GM12865 (cell line): ENCODE results near the gene PCGF3.

ENCODE experiments used
- DNase-seq: peaks from one replicate; pipeline ENCODE4 v3.0.0; 2010; ENCODE audit warnings: low read depth
- H3K4me3 ChIP-seq: 2 replicates; pipeline ENCODE4 v1.5.1; 2011; ENCODE audit warnings: mild to moderate bottlenecking, low read depth, low read length, control low read depth
- CTCF ChIP-seq: IDR thresholded peaks from 2 replicates; pipeline ENCODE4 v1.5.1; 2011; ENCODE audit warnings: low read length, control low read depth, low read depth, inconsistent platforms; ENCODE audit not compliant: insufficient read depth; ENCODE audit errors: missing control alignments

The PCGF3 gene

GRCh38 chr4:676871-677235, 28.8 kb upstream of the PCGF3 start:
- no peak for TF ChIP-seq CTCF
- no peak for DNase-seq
- no peak overlapping the region for H3K4me3 ChIP-seq

GRCh38 chr4:677431-678293, 28.0 kb upstream of the PCGF3 start:
- no peak overlapping the region for H3K4me3 ChIP-seq
- TF ChIP-seq CTCF: no peak
- DNase-seq: peak; percentile 82

GRCh38 chr4:678331-679103, 27.1 kb upstream of the PCGF3 start:
- no peak for DNase-seq
- TF ChIP-seq CTCF: no peak
- no peak overlapping the region for H3K4me3 ChIP-seq

- no peak for DNase-seq
- TF ChIP-seq CTCF: no peak
- no peak overlapping the region for H3K4me3 ChIP-seq
These were observed 26.5 kb upstream of the PCGF3 start for GRCh38 chr4:679104-679481.

GRCh38 chr4:679629-680028, 26.0 kb upstream of the PCGF3 start:
- no peak overlapping the region for H3K4me3 ChIP-seq
- no peak for TF ChIP-seq CTCF
- DNase-seq: no peak

- no peak for TF ChIP-seq CTCF
- peak overlapping the region; percentile 68 for H3K4me3 ChIP-seq
- no peak for DNase-seq
These were observed 25.5 kb upstream of the PCGF3 start for GRCh38 chr4:680091-680490.

- TF ChIP-seq CTCF: no peak
- H3K4me3 ChIP-seq: peak overlapping the region; percentile 68
- DNase-seq: peak; percentile 65
These were observed 25.1 kb upstream of the PCGF3 start for GRCh38 chr4:680551-680927.
